Measurements from ENCODE around the gene HOXA9.

- no peak for TF ChIP-seq CTCF (IDR thresholded peaks at IDR 0.05 in 2 of 3, conservative IDR thresholded peaks at IDR 0.05 in 1 of 3; ENCODE audit: borderline replicate concordance in 1 of 3, insufficient read depth in 1 of 3, low read depth in 2 of 3, low read length in 2 of 3)
- TF ChIP-seq POLR2A (IDR thresholded peaks at IDR 0.05; ENCODE audit: borderline replicate concordance, extremely low read depth, insufficient read depth, insufficient read length), result no peak
- TF ChIP-seq POLR2AphosphoS5 (IDR thresholded peaks at IDR 0.05; ENCODE audit: low read depth, low read length), result no peak
These were observed 2.6 kb downstream of the HOXA9 start for GRCh38 chr7:27162561-27163287.
